Right lobe of liver (tissue), 4 donors: ENCODE results near the gene CMTM5.

ENCODE experiments used
- CTCF ChIP-seq, 4 donors: fragments of 200-600 bp in 3 of 4; fragments of 450-650 bp in 1 of 4; IDR thresholded peaks; one replicate each; pipeline versions ENCODE4 v1.5.1 to v1.8.0; 2016 to 2022; ENCODE audit warnings: antibody characterized with exemption in 4 of 4, mild to moderate bottlenecking in 2 of 4
- POLR2A ChIP-seq: fragments of 450-650 bp; IDR thresholded peaks from one replicate; pipeline ENCODE4 v1.6.1; 2017; ENCODE audit warnings: antibody characterized with exemption, mild to moderate bottlenecking
- donor health status: DM: no; HTN: no; CAD: no.
- donor health status: DM: no; HTN: no; CAD: no.
- donor health status: DM: no; HTN: yes; CAD: no.

DNA sequence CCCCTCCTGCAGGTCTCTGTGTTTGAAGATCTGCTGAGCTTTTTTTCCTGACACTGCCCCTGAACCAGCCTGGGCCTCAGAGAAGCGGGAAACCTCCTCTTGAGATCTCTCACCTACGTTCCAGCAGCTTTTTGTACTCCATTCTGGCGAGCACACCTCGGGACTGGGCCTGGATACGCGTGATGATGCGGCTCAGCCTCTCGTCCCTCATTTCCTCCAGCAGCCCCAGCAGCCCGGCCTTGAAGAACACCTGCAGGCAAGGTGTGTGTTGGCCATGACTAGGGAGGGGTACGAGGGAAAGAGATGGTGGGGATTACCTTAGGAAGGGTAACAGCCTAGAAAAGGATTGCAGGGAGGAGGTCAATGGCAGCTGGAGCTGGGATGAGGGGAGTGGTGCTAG lies 48.3 kb downstream of the CMTM5 start:
- TF ChIP-seq CTCF (IDR thresholded peaks at IDR 0.05) (no peak), POLR2A (no peak)
